DMS114 treated with DMSO at 0.1 percent for 48 hours (cell line): ENCODE data around the gene PRKAR1B.

Source experiments
- DNase-seq: peaks from one replicate; lab custom pipeline; 2025; ENCODE audit not compliant: unreplicated experiment; lab: John Stamatoyannopoulos, UW

Gene PRKAR1B

DNA sequence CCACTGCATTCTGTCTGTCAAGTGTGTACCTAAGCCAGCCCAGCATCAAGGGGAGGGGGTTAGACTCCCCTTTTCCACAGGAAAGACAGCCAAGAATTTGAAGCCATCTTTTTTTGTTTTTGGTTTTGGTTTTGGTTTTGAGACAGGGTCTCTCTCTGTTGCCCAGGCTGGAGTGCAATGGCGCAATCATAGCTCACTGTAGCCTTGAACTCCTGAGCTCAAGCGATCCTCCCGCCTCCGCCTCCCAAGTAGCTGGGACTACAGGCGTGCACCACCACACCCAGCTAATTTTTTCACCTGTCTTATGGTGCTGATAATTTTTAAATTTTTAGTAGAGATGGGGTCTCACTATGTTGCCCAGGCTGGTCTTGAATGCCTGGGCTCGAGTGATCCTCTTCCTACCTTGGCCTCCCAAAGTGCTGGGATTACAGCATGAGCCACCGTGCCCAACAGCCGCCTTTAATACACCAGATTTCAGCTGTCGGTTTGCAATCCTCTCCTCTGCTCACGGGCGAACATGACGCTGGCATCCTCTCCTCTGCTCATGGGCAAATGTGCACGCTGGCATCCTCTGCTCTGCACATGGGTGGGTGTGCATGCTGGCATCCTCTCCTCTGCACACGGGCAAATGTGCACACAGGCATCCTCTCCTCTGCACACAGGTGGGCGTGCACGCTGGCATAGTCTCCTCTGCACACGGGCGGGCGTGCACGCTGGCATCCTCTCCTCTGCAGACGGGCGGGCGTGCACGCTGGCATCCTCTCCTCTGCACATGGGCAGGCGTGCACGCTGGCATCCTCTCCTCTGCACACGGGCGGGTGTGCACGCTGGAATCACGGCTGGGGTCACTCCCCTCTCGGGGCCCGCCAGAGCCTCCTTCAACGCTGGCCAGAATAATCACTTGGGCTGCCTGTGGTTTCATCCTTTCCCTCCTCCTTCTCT, 151.4 kb downstream of the PRKAR1B start:
- no peak for DNase-seq

DNA sequence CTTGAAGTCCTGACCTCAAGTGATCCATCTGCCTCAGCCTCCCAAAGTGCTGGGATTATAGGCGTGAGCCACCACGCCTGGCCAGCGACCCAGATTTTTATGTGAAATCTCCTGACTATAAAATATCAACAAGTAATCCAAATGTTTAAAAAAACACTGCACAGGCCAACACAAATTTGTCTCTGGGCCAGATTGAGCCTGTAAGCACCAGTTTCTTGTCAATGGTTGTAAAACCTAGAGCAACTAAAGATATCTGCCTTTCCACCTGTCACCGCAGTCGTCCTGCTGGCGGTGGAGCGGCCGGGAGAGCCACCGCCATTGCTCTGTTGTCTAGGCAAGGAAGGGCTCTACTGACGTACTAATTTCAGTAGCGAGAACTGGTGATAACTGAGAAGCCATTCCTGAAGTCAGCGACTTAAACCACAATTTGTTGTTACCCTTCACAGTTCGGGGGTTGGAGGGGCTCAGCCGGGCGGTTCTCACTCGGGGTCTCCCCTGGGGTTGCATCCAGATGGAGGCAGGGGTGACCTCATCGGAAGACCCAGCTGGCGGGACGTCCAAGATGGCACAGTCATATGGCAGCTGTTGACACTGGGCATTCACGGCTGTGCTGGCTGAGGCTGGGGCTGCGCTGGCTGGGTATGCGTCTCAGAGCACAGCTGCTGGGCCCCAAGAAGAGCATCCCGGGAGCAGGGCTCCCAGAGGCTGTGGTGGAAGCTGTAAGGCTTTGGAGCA, 152.3 kb downstream of the PRKAR1B start:
- no peak for DNase-seq

DNA sequence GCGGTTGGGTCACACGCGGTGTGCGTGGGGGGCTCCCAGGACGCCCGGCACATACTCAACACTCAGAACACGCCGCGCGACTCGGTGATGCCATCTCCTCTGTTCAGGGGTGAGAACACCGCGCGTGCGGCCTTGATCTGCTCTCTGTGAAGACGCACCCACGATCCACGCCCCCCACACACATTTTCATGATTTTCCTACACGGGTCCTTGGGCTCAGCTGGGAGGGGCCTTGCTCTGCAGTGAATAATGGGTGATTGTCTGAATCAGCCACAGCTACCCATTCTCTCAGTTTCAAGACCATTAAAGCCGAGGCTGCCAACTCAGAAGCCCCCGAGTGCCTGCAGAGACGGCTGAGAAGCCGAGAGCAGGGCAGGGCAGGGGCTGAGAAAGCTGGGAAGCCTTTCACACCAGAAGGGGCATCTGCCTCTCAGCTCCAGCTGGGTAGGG, 153.1 kb downstream of the PRKAR1B start:
- no peak for DNase-seq

DNA sequence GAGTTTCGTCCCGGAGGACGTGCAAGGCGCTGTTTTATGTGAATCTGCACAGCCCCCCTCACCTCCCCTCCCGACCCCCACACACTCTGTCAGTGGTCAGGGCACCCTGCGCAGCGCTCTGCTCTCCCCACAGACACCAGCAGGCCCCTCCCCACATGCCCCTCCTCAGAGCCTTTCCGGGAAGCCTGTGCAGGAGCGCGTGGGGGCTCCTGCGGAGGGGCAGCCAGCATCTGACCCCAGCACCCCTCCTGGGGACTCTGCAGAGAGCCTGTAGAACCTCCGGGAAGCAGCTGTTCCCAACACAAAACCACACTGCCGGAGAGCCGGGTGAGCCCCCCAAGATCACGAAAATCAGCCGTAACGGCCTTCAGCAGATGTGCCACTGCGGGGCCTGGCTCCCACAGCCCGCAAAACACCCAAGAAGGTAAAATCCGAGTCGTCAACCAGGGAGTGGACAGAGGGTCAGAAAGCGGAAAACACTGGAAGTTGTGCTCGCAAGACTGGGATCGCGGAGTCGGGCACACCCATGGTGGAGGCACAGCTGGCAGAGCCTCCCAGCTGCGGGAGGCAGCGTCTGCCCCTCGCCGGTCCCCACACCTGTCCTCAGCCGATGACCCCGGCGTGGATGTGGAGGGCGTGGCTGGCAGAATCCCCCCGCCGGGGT, 153.7 kb downstream of the PRKAR1B start:
- DNase-seq: no peak

DNA sequence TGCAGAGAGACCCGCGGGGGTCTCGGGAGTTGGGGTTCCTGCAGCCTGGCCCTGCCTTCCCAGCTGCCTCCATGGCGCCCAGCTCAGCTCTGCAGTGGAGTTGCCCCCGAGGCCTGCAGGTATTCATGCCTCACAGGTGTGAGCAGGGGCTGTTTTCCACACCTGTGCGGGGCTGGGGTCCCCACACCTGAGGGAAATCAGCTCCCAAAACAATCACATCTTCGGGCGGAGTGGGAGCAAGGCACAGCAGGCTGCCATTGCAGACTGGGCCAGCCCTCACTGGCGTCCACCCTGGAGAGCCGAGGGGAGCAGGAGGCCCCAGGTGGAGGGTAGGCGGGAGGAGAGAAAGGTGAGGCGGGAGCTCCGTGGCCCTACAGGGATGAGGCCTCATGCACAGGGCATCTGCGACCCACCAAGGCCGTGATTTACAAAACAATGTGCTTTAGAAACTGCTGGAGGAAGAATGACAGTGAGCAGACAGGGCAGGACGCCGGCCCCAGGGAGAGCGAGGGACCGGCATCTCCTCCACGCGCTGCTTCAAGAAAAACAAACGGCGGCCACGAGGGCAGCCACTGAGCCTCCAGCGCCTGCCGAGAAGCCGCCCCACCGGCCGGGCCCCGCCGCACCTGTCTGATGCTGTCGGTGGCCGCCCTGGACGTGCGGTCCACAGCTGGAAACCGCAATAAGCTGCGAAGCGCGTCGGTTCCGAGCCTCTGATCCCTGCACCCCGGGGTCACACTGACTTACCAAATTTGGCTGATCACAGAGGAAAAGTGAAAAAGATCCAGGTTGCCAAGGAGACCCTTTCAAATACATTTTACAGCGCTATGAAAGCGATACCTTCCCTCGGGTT, 154.4 kb downstream of the PRKAR1B start:
- DNase-seq: no peak

DNA sequence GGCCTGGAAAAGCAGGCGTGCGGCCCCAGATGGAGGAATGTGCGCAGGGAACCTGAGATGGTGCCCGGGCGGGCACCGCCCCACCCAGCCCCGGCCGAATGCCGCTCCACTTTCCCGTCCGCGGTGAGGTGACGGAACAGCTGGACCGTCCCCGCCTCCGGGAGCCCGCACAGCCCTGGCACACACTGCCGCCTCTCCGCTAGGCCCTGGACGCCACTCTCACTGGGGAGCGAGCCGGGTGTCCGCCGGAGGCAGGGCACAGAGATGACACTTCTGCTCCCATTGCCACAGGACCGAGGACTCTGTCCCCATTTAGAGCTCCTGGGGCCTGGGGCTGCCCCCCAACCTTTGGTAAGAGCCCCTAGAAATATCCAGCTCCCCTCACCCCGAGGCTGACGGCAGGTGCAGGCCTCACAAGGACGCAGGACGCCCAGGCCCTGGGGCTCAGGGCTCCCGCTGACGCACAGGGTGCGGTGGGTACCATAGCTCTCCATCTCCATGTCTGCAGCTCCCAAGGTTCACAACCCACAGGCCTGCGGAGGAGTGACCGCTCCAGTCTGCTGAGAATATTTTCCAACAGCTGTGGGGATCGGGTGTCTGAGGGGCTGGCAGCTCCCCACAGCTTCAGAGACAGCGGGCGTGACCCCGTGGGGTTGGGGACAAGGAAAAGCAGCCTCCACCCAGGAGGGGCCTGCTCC, 155.2 kb downstream of the PRKAR1B start:
- no peak for DNase-seq

DNA sequence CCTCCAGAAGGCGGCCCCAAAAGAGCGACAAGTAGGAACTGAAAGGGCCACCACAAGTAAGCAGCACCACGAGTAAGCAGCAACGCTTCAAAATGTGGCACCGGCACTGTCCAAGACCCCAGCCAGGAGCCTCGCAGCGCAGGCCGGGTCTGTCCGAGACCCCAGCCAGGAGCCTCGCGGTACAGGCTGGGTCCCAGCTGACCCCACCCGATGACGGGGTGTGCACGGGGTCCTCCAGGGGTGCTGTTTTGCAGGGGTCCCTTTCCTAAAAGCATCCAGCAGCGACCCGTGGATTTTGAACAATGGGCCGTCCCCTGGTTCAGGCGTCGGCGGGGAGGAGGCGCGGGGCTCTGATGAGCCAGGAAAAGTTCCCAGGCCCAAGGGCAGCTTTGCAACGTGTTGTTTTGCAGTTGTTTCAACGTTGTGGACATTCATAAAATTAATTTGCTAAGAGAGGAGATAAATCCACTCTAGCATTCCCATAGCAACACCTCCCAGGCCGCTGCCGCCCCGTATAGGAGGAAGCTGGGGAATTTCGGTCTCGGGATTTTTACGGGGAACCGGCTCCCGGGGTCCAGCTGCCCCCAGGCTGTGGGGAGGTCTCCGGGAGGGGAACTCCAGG, 155.9 kb downstream of the PRKAR1B start:
- DNase-seq: no peak

DNA sequence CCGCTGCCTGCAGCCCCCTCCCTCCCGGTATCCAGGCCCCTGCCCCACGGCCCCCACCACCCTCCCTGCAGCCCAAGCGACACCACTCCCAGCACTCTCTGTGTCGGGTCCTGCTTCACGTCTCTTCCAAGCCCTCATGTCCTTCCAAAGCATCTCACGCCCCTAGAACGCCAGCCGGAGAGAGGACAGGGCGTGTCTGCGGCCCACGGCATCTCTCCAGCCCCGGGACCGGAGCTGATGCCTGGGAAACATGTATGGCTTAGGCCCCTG, 156.3 kb downstream of the PRKAR1B start:
- DNase-seq: no peak

DNA sequence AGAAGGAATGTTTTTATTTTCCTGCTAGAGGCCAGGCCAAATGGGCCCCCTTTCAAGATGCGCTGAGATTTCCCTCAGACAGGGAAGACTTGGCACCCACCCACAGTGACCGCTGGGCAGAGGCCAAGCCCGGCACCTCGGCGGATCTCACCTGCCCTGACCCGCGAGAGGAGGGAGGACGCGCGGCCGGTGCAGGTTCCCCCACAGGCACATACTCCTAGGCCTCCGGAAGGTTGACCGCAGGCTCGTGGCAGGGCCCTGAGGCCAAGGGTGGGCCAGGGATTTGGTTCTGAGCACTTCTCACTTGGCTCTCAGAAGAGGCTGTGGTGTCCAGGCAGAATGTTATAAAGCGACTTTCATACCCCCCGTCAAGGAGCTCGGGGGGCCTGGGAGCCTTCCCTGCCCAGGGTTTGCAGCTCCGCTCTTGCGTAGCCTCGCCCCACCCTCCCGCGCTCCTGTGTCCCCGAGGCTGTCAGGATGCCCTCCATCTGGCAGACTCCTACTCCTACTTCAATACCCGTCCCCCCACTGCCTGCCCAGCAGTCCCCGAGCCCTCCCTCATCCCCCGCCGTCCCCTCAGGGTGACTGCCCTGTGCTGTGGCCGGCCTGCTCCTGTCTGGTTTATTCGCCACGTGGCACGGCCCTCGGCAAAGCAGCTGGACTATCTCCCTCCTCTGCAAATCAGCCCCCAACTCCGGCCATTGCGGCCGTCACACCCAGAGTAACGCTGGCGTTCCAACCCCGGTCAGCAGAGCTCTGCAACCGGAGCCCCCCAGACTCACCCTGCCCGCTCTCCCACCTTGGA, 156.9 kb downstream of the PRKAR1B start:
- no peak for DNase-seq

DNA sequence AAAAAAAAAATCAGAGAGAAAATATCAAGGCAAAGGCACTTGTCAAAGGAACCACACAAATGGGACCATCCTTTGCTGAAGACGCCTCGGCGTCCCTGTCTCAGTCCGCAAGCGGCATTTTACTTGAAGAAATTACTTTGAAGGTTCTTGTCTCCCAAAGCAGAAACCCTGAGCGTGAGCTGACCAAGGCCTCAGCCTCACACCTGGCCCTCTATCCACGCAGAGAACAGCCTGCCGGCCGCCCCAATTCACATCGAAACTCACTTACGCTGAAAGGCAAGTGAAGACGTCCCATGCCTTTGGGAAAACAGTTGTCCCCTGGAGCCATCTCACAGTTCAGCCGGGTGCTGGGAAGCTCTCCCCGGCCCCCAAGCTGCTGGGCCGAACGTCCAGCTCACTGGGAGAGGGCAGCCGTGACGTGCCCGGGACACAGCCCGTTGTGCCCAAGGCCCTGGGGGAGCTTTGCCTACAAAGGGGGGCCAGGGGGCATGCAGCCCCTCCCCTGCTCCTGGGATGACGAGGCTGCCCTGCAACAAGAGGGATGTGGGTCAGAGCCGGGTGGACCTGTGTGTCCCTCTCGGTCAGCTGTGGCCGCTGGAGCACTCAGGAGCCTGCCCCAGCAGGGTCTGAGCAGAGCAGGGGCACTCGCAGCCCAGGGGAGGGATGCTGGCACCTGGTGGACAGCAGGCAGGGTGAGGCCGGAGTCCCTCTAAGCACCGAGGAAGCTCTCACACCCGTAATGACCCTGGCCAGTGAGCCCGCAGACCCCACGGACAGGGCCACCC, 157.8 kb downstream of the PRKAR1B start:
- DNase-seq: no peak

DNA sequence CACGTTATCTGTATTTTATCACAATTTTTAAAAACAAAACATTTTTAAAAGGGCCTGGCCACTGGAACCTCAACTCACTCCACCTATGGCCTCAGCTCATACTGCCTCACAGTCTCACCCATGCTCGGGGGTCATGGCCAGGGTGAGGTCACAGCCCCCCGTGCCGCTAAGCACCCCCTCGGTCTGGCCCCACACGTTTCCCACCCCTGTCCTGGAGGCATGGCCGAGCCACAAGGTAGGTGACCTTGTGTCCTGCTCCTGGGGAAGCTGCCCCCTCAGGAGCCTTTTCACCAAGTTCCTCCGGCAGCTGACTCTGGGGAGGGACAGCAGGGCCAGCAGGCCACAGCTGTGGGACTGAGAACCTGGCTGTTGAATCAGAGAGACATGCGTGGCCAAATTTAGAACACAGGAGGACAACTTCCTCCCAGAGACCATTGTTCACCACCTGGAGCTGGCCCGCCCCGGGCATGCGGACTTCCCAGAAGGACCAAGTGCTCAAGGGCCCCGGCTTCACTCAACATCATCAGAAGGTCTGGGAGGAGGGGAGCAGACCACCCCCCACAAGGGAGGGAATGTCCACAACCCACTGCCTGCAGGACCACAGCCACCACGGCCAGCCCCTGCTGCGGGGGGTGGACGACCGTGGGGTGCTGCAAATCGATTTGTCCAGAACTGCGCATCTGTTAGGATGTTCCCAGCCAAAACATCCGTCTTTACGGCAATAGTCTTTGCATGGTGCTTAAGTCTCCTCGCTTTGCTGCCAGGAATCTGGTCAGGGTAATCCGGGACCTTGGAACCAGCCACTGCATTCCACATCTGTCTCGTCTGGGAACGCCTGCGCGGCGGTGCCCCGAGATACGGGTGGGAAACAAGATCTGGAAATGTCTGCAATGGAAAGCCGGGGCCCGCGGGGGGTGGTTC, 158.8 kb downstream of the PRKAR1B start:
- DNase-seq: no peak

DNA sequence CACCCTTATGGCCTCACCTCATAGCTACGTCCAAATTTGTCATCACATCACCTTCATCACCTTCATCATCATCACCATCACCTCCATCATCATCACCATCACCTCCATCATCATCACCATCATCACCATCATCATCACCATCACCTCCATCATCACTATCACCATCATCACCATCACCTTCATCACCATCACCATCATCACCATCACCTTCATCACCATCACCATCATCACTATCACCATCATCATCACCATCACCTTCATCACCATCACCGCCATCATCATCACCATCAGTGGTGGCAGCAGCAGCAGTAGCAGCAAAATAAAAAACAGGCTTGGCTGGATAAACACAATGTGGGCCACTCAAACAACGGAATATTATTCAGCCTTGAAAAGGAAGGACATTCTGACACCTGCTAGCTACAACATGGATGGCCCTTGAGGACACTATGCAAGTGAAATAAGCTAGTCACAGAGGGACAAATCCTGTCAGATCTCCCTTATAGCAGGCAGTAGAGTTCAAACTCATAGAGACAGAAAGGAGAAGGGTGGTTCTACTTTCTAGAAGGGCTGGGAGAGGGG, 159.7 kb downstream of the PRKAR1B start:
- DNase-seq: no peak

DNA sequence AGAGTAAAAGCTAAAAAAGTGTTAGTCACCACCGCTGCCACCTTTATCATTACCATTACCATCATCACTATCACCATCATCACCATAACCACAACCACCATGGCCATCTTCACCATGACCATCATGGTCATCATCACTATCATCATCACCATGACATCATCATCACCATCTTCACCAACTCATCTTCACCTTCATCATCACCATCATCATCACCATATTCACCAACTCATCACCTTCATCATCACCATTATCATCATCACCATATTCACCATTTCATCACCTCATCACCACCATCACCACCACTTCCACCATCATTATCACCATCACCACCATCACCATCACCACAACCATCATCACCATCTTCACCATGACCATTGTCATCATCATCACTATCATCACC, 161.0 kb downstream of the PRKAR1B start:
- DNase-seq: no peak

DNA sequence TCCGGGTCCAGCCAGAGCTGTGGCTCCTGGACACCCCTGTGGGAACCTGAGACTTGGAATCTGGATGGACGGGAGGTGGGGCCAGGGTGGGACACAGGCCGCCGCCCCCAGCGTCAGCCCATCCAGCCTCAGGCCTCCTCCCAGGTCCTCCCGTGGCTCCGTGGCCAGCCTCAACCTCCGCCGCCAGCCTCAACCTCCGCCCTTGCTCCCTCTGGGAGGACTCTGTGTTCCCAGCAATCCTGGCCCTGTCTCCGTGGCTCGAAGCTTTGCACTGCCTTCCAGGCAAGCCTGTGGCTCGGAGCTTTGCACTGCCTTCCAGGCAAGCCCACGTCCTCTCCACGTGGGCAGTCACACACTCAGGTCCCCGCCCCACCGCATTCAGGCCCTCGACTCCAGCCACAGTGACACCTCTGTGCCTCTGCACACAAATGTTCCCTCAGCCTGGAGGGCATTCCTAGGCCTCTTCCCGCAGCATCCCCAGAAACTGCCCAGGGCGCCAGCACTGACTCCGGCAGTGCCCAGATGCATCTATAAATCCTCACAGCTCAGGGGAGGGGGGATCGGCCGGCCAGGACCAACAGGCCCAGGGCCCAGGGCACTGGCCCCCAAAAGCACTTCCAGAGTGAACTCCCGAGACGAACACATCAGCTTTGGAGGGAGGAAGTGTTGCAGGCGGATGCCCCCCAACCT, 162.8 kb downstream of the PRKAR1B start:
- no peak for DNase-seq

DNA sequence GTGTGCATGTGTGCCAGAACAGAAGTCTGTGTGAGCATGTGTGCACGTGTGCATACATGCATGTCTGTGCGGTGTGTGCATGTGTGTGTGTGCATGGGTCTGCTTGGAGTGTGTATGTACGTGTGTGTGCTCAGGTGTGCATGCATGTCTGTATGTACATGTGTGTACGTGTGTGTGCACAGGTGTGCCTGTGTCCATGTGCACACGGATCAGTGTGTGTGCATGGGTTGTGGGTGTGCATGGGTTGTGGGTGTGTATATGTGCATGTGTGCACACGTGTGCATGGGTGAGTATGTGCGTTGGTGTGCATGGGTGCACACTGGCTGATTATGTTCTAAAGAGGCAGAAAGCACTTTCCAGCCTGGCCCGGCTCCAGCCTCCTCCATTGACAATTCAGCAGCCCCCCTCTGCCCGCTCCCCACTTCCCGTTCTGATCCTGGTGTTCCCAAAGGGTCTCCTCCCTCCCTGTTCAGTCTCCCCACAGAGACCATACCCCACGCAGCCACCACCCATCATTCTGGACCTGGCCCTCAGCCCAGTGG, 163.4 kb downstream of the PRKAR1B start:
- no peak for DNase-seq
